ENCODE data around the gene PRIM1. TPM values are rescaled to one million over a fixed set of nuclear protein-coding genes. Genes with fewer than 3 reads are reported as not detected.

PRIM1 gene
- total and polyA plus RNA-seq, 2 of the 13 experiments (the other 11 are each of a cell fraction or from before 2014, with no cell fraction given) = 30.0 to 47.3 TPM

DNA sequence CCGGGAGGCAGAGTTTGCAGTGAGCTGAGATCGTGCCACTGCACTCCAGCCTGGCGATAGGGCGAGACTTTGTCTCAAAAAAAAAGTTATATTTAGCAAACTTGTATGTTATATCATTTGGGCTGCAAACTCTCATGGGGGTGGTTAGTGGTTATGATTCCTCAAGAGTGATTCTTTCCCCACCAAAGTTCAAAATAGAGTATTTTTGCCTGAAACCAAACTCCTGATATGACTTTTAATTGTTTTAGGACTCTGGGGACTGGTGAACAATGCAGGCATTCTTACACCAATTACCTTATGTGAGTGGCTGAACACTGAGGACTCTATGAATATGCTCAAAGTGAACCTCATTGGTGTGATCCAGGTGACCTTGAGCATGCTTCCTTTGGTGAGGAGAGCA is 29.6 kb upstream of the PRIM1 start (continued):
- TF ChIP-seq, protein P1, sequence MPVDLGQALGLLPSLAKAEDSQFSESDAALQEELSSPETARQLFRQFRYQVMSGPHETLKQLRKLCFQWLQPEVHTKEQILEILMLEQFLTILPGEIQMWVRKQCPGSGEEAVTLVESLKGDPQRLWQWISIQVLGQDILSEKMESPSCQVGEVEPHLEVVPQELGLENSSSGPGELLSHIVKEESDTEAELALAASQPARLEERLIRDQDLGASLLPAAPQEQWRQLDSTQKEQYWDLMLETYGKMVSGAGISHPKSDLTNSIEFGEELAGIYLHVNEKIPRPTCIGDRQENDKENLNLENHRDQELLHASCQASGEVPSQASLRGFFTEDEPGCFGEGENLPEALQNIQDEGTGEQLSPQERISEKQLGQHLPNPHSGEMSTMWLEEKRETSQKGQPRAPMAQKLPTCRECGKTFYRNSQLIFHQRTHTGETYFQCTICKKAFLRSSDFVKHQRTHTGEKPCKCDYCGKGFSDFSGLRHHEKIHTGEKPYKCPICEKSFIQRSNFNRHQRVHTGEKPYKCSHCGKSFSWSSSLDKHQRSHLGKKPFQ (CRISPR knock-in tag; IDR thresholded peaks at IDR 0.05; ENCODE audit: insufficient replicate concordance) = no peak
- TF ChIP-seq ZNF451 (CRISPR knock-in tag; IDR thresholded peaks at IDR 0.05) (no peak), ZNF660 (CRISPR knock-in tag; IDR thresholded peaks at IDR 0.05; ENCODE audit: borderline replicate concordance, low read depth) (no peak), RELA (CRISPR knock-in tag; IDR thresholded peaks at IDR 0.05) (no peak), NR1H2 (CRISPR knock-in tag; IDR thresholded peaks at IDR 0.05; ENCODE audit: borderline replicate concordance, low read depth) (no peak), IRX3 (CRISPR knock-in tag; IDR thresholded peaks at IDR 0.05; ENCODE audit: borderline replicate concordance, low read depth) (no peak), NBN (conservative IDR thresholded peaks at IDR 0.05) (no peak), NCOA5 (CRISPR knock-in tag; IDR thresholded peaks at IDR 0.05) (no peak), ZNF160 (CRISPR knock-in tag; IDR thresholded peaks at IDR 0.05) (no peak)
- TF ChIP-seq, protein P2, sequence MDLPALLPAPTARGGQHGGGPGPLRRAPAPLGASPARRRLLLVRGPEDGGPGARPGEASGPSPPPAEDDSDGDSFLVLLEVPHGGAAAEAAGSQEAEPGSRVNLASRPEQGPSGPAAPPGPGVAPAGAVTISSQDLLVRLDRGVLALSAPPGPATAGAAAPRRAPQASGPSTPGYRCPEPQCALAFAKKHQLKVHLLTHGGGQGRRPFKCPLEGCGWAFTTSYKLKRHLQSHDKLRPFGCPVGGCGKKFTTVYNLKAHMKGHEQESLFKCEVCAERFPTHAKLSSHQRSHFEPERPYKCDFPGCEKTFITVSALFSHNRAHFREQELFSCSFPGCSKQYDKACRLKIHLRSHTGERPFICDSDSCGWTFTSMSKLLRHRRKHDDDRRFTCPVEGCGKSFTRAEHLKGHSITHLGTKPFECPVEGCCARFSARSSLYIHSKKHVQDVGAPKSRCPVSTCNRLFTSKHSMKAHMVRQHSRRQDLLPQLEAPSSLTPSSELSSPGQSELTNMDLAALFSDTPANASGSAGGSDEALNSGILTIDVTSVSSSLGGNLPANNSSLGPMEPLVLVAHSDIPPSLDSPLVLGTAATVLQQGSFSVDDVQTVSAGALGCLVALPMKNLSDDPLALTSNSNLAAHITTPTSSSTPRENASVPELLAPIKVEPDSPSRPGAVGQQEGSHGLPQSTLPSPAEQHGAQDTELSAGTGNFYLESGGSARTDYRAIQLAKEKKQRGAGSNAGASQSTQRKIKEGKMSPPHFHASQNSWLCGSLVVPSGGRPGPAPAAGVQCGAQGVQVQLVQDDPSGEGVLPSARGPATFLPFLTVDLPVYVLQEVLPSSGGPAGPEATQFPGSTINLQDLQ (CRISPR knock-in tag; IDR thresholded peaks at IDR 0.05) = no peak

DNA sequence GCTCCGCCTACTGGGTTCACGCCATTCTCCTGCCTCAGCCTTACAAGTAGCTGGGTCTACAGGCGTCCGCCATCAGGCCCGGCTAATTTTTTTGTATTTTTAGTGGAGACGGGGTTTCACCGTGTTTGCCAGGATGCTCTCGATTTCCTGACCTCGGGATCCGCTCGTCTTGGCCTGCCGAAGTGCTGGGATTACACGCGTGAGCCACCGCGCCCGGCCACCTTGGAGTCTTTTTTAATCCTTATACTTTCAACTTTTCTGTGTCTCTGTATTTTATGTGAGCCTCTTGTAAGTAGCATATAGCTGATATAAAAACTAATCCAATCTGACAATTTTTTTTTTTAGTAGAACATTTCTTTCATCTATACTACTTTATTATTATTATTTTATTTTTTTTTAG is 26.6 kb upstream of the PRIM1 start:
- H3K79me2 ChIP-seq (ENCODE audit: insufficient read depth, low read length) = no peaks in the 10 kb centered on the region
- no peak overlapping the region for H3K4me2 ChIP-seq (ENCODE audit: low read depth, low read length)
- no peak for ATAC-seq
- no peaks in the 10 kb centered on the region for H3K9me3 ChIP-seq (ENCODE audit: low read length)
- BruUV-seq (replicated peaks) = no TSS peak
- H4K20me1 ChIP-seq (ENCODE audit: insufficient read depth, low read length) = no peaks in the 10 kb centered on the region
- in situ Hi-C loops (cut with HindIII; ENCODE audit: extremely low pct_ligation_motif_present, low pct_unique_long_range_greater_than_20kb) = no loop called here
- H3K4me1 ChIP-seq (ENCODE audit: insufficient read depth, low read length) = peaks cover 10% of the 10 kb centered on the region
- no peak overlapping the region for H3K4me3 ChIP-seq (replicated peaks in 1 of 3; ENCODE audit: insufficient read depth in 1 of 3, low read depth in 2 of 3, low read length in 3 of 3)
- CTCF ChIA-PET (ENCODE audit: low intra/inter-chr PET ratio, low total read pairs) = no interaction called here
- no peak for DNase-seq (ENCODE audit: low spot score)
- intact Hi-C loops (cut with micrococcal nuclease; ENCODE audit: unreplicated experiment) = no loop called here
- 89% methylated on average over 17 of the region's 17 CpGs for WGBS (ENCODE audit: low lambda C conversion rate)
- no peak for FAIRE-seq
- no peak overlapping the region for H3K27ac ChIP-seq (ENCODE audit: extremely low read length, insufficient read depth, low read length)
- no peak overlapping the region for H2AFZ ChIP-seq (ENCODE audit: low read length)
- H3K27me3 ChIP-seq (ENCODE audit: control insufficient read depth in 1 of 2, insufficient read depth in 2 of 2, low read length in 2 of 2) = no peaks in the 10 kb centered on the region
- no peaks in the 10 kb centered on the region for H3K36me3 ChIP-seq (replicated peaks in 1 of 2; ENCODE audit: control insufficient read depth in 1 of 2, insufficient read depth in 2 of 2, low read length in 2 of 2)
- no peak overlapping the region for H3K9ac ChIP-seq (ENCODE audit: insufficient read depth, low read depth, low read length)
- POLR2A ChIA-PET = no interaction called here
- TF ChIP-seq XBP1 (CRISPR knock-in tag; IDR thresholded peaks at IDR 0.05) (no peak), SOX13 (IDR thresholded peaks at IDR 0.05) (no peak), SOX13 (CRISPR knock-in tag; conservative IDR thresholded peaks at IDR 0.05 in 1 of 2, IDR thresholded peaks at IDR 0.05 in 1 of 2) (no peak), HHEX (CRISPR knock-in tag; IDR thresholded peaks at IDR 0.05) (no peak), MEF2D (CRISPR knock-in tag; IDR thresholded peaks at IDR 0.05) (no peak), ZNF136 (CRISPR knock-in tag; IDR thresholded peaks at IDR 0.05; ENCODE audit: low read depth) (no peak), CENPX (CRISPR knock-in tag; IDR thresholded peaks at IDR 0.05) (no peak), SIX1 (CRISPR knock-in tag; IDR thresholded peaks at IDR 0.05; ENCODE audit: borderline replicate concordance) (no peak), ZNF713 (CRISPR knock-in tag; IDR thresholded peaks at IDR 0.05) (no peak)
- TF ChIP-seq, protein P3, sequence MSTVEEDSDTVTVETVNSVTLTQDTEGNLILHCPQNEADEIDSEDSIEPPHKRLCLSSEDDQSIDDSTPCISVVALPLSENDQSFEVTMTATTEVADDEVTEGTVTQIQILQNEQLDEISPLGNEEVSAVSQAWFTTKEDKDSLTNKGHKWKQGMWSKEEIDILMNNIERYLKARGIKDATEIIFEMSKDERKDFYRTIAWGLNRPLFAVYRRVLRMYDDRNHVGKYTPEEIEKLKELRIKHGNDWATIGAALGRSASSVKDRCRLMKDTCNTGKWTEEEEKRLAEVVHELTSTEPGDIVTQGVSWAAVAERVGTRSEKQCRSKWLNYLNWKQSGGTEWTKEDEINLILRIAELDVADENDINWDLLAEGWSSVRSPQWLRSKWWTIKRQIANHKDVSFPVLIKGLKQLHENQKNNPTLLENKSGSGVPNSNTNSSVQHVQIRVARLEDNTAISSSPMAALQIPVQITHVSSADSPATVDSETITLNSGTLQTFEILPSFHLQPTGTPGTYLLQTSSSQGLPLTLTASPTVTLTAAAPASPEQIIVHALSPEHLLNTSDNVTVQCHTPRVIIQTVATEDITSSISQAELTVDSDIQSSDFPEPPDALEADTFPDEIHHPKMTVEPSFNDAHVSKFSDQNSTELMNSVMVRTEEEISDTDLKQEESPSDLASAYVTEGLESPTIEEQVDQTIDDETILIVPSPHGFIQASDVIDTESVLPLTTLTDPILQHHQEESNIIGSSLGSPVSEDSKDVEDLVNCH (CRISPR knock-in tag; IDR thresholded peaks at IDR 0.05) = no peak
